ENCODE results near the gene VAMP2. TPM values are rescaled to one million over a fixed set of nuclear protein-coding genes. Genes with fewer than 3 reads are reported as not detected.

Gene VAMP2
- total and polyA plus RNA-seq, 9 of the 15 experiments (the other 6 are each of a cell fraction or from before 2014, with no cell fraction given) = 2.3 to 31.8 (median 6.0) TPM

GRCh38 chr17:8156246-8156992, 6.3 kb downstream of the VAMP2 start (continued):
- TF ChIP-seq ILK (tag; IDR thresholded peaks at IDR 0.05; ENCODE audit: borderline replicate concordance, low read depth) (no peak), POLR2G (IDR thresholded peaks at IDR 0.05; ENCODE audit: low read depth, low read length) (peak; percentile 82), HMBOX1 (IDR thresholded peaks at IDR 0.05) (no peak), SRF (CRISPR knock-in tag; IDR thresholded peaks at IDR 0.05) (0 out of 4 replicates have a peak, but pooled peaks of 1 of the 2 experiments have one; percentile 29), THAP12 (CRISPR knock-in tag; IDR thresholded peaks at IDR 0.05) (peak; percentile 20; the same call in 1 of the 2 replicates), JUN (IDR thresholded peaks at IDR 0.05; ENCODE audit: borderline replicate concordance, low read depth, low read length) (peak; percentile 66; the same call in 1 of the 2 replicates), JUN (CRISPR knock-in tag; IDR thresholded peaks at IDR 0.05; ENCODE audit: borderline replicate concordance) (no peak), CBX3 (IDR thresholded peaks at IDR 0.05; ENCODE audit: borderline replicate concordance in 1 of 2, low read length in 2 of 2) (peak in 1 of 2 experiments; percentile 60; a peak in 2 of 3 replicates), PTTG1 (tag; IDR thresholded peaks at IDR 0.05; ENCODE audit: low read depth) (no peak), NR1H2 (CRISPR knock-in tag; IDR thresholded peaks at IDR 0.05) (no peak), HNRNPLL (IDR thresholded peaks at IDR 0.05; ENCODE audit: low read depth, low read length, poor library complexity, severe bottlenecking) (peak; percentile 99), ZFP91 (CRISPR knock-in tag; IDR thresholded peaks at IDR 0.05) (no peak), TAF7 (tag; IDR thresholded peaks at IDR 0.05) (no peak), IRF2 (CRISPR knock-in tag; IDR thresholded peaks at IDR 0.05) (no peak), NCOA1 (IDR thresholded peaks at IDR 0.05; ENCODE audit: low read depth) (peak; percentile 44; the same call in 1 of the 2 replicates), MCM5 (IDR thresholded peaks at IDR 0.05; ENCODE audit: low read depth) (no peak), ZNF766 (CRISPR knock-in tag; conservative IDR thresholded peaks at IDR 0.05) (no peak), HNRNPL (IDR thresholded peaks at IDR 0.05; ENCODE audit: low read depth, low read length) (no peak), ZKSCAN8 (CRISPR knock-in tag; IDR thresholded peaks at IDR 0.05) (no peak), ILF3 (IDR thresholded peaks at IDR 0.05; ENCODE audit: borderline replicate concordance) (no peak), ZKSCAN3 (CRISPR knock-in tag; IDR thresholded peaks at IDR 0.05) (no peak), ZFP36 (IDR thresholded peaks at IDR 0.05; ENCODE audit: low read depth, low read length, partially characterized antibody) (no peak)
